Suprapubic skin (tissue), 4 donors: ENCODE results near the gene BMP2K. TPM values are rescaled to one million over a fixed set of nuclear protein-coding genes. Genes with fewer than 3 reads are reported as not detected.

Experiments
- DNase-seq, 2 donors: peaks; one replicate each; pipeline ENCODE4 v3.0.0-alpha.2; 2019; ENCODE audit warnings: low spot score in 2 of 2
- H3K27ac ChIP-seq: fragments of 200-600 bp; sonication (generic); one replicate; pipeline ENCODE4 v1.5.1; 2019
- H3K27me3 ChIP-seq: fragments of 200-600 bp; sonication (generic); one replicate; pipeline ENCODE4 v1.5.1; 2019
- H3K36me3 ChIP-seq: fragments of 200-600 bp; sonication (generic); one replicate; pipeline ENCODE4 v1.5.1; 2019
- H3K4me1 ChIP-seq: fragments of 200-600 bp; sonication (generic); one replicate; pipeline ENCODE4 v1.5.1; 2019
- H3K4me3 ChIP-seq: fragments of 200-600 bp; sonication (generic); one replicate; pipeline ENCODE4 v1.5.1; 2019; ENCODE audit warnings: mild to moderate bottlenecking
- H3K9me3 ChIP-seq: fragments of 200-600 bp; sonication (generic); one replicate; pipeline ENCODE4 v1.5.1; 2019
- CTCF ChIP-seq, 2 donors: fragments of 200-600 bp in 1 of 2; fragments of 450-650 bp in 1 of 2; sonication (generic) in 1 of 2; IDR thresholded peaks; one replicate each; pipeline ENCODE4 v1.5.1; 2016 to 2019; ENCODE audit warnings: antibody characterized with exemption in 2 of 2, mild to moderate bottlenecking in 1 of 2, moderate library complexity in 1 of 2
- EP300 ChIP-seq: sonication (generic); formaldehyde crosslinking; IDR thresholded peaks from one replicate; pipeline ENCODE4 v1.6.1; 2017; ENCODE audit warnings: antibody characterized with exemption
- POLR2A ChIP-seq, 2 donors: fragments of 450-650 bp; IDR thresholded peaks; one replicate each; pipeline ENCODE4 v1.6.1; 2017; ENCODE audit warnings: antibody characterized with exemption in 2 of 2, mild to moderate bottlenecking in 2 of 2, moderate library complexity in 2 of 2
- POLR2AphosphoS5 ChIP-seq, 3 donors: sonication (generic); formaldehyde crosslinking; IDR thresholded peaks; one replicate each; pipeline ENCODE4 v1.6.1; 2017; ENCODE audit warnings: antibody characterized with exemption in 3 of 3
- WGBS: methylation state at CpG from one replicate; pipeline ENCODE4 v1.1.5; 2018; 5-methylcytosine and 5-hydroxymethylcytosine counted together
- total RNA-seq, 4 donors: library from RNA; depleted of rRNA; stranded (reverse); fragments of >200 nt; gene quantifications; one replicate each; pipeline ENCODE4 v1.1.0, GENCODE V29; 2016

Gene BMP2K
- total RNA-seq, 4 donors from 2014 or later: 29.7 to 79.1 (median 34.2) TPM

GRCh38 chr4:78953769-78954666 lies 177.9 kb downstream of the BMP2K start:
- DNase-seq: no peak
- no peaks in the 10 kb centered on the region for H3K9me3 ChIP-seq
- no peaks in the 10 kb centered on the region for H3K27me3 ChIP-seq
- TF ChIP-seq POLR2A (IDR thresholded peaks at IDR 0.05) (no peak), POLR2AphosphoS5 (IDR thresholded peaks at IDR 0.05) (no peak), EP300 (no peak), CTCF (IDR thresholded peaks at IDR 0.05) (no peak)
- H3K27ac ChIP-seq: no peak overlapping the region
- WGBS: 51% methylated on average over 11 of the region's 11 CpGs
- no peak overlapping the region for H3K4me3 ChIP-seq
- no peaks in the 10 kb centered on the region for H3K36me3 ChIP-seq
- no peaks in the 10 kb centered on the region for H3K4me1 ChIP-seq

GRCh38 chr4:78956975-78957374 lies 180.8 kb downstream of the BMP2K start:
- no peak for TF ChIP-seq CTCF (IDR thresholded peaks at IDR 0.05)
- no peak for TF ChIP-seq POLR2AphosphoS5 (IDR thresholded peaks at IDR 0.05)
- no peak for TF ChIP-seq EP300
- no peak for TF ChIP-seq POLR2A (IDR thresholded peaks at IDR 0.05)
- no peaks in the 10 kb centered on the region for H3K36me3 ChIP-seq
- H3K4me1 ChIP-seq: no peaks in the 10 kb centered on the region
- 82% methylated on average over 5 of the region's 5 CpGs for WGBS
- no peaks in the 10 kb centered on the region for H3K9me3 ChIP-seq
- H3K27ac ChIP-seq: no peak overlapping the region
- no peak overlapping the region for H3K4me3 ChIP-seq
- no peak for DNase-seq
- H3K27me3 ChIP-seq: no peaks in the 10 kb centered on the region

- 77% methylated on average over 3 of the region's 3 CpGs for WGBS
- no peak overlapping the region for H3K27ac ChIP-seq
- H3K4me3 ChIP-seq: no peak overlapping the region
- TF ChIP-seq POLR2AphosphoS5 (IDR thresholded peaks at IDR 0.05) (no peak), EP300 (no peak), CTCF (IDR thresholded peaks at IDR 0.05) (no peak), POLR2A (IDR thresholded peaks at IDR 0.05) (no peak)
- H3K4me1 ChIP-seq: no peaks in the 10 kb centered on the region
- H3K36me3 ChIP-seq: no peaks in the 10 kb centered on the region
- no peaks in the 10 kb centered on the region for H3K9me3 ChIP-seq
- DNase-seq: no peak
- H3K27me3 ChIP-seq: no peaks in the 10 kb centered on the region
These were observed 184.8 kb downstream of the BMP2K start for GRCh38 chr4:78960926-78961325.

Other genes with a start within 250 kb of the BMP2K start
- 10 to 100 TPM; 13.8 to 36.7 (median 19.8) TPM for gene ANXA3, start 224.6 kb upstream of the BMP2K start, total RNA-seq
- gene PAQR3, start 163.1 kb downstream of the BMP2K start, total RNA-seq: 10 to 100 TPM; 15.3 to 33.2 (median 22.8) TPM